ENCODE results near the gene TLX2.

Gene TLX2

DNA sequence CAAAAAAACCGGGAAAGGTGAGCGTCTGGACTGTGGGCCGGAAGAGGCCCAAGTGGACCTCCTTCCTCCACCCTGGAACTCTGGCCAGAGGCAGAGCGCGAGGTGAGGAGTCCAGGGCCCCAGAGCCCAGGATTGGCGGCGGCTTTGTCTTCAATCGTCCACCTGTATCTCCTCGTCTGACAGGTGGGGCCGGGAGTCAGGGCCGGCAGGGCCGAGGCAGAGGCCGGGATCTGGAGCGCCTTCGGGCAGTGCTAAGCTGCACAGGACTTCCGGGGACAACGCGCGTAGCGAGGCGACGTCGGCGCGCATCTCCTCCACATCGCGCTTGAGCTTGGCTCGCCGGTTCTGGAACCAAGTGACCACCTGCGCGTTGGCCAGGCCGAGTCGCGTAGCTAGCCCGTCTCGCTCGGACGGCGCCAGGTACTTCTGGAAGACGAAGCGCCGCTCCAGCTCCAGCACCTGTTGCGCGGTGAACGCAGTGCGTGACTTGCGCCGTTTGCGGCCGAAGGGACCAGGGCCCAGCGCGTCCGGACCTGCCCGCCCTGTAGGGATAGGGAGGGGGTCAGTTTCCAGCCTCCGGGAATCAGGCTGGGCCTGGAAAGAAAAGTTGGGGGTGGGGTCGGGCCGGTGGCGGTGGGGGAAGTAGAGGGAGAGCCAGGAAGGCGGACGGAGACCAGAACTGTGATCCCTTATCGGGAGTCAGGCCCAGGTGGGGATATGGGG lies 16.3 kb upstream of the TLX2 start:
- DNase-seq = no peak

DNA sequence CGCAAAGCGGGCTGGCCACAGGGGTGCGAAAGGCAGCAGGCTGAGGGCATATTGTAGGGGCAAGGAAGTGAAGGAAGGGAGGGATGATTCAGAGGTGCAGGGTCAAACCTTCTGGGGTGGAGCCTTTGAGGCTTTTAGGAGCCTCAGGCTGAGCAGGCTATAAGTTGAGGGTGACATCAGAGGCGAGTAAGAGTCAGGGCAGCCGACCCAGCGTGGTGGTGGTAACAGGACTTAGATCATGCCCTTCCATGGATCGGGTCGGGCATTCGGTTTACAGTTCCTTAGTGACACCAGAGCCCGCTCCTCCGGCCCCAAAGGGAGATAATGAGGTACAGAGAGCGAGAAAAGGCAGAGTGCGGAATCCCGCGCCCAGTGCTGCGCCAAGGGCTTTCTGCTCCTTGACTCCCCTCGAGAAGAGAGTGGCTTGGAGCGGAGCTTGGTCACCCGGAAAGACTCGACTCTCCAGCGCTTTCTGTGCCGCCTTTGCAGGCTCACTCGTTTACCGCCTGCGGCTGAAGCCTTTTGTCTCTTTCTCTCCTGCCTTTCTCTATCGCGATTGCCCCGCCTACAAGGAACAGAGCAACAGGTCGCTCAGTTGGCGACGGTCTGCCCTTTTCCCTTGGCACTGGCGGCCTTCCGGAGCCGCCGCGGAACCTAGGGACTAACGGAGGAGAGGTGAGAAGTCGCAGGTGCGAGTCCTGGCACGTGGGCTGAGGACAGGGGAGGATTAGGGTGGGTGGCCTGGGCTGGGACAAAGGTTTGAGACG lies 15.6 kb upstream of the TLX2 start:
- DNase-seq = no peak

DNA sequence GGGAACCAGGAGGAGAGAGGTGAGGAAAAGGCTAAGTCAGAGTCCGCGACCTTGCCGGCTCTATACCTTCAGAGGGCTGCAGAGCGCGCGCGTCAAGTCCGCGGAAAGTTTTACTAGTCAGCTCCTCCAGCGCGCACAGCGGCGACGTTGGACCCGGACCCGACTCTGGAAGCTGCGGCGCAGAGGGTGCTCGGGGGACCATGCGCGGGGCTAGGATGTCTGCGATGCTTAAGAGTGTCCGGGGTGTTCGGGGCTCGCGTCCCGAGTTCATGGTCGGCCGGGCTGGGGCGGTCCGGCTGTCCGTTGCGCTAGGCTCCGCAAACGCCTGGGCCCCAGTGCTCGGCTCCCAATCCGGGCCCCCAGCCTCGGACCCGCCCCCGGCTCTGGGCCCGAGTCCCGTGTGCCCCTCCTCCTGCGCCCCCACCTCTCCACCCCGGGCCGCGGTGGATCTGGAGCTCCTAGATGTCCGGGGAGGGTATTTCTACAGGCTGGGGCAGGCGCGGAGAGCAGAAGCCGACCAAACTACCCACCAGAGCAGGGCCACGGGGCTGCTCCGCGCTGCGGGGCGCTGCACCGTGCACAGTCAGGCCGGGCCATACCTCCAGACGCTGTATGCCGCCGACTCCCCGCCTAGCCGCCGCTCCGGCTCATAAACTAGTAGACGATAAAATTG lies 14.8 kb upstream of the TLX2 start, which contains the start of gene LBX2:
LBX2 (minus strand) TSS at position 337 of the 673 bp plus-strand sequence; CDS start at position 271, 66 bp downstream.
- no peak for DNase-seq

DNA sequence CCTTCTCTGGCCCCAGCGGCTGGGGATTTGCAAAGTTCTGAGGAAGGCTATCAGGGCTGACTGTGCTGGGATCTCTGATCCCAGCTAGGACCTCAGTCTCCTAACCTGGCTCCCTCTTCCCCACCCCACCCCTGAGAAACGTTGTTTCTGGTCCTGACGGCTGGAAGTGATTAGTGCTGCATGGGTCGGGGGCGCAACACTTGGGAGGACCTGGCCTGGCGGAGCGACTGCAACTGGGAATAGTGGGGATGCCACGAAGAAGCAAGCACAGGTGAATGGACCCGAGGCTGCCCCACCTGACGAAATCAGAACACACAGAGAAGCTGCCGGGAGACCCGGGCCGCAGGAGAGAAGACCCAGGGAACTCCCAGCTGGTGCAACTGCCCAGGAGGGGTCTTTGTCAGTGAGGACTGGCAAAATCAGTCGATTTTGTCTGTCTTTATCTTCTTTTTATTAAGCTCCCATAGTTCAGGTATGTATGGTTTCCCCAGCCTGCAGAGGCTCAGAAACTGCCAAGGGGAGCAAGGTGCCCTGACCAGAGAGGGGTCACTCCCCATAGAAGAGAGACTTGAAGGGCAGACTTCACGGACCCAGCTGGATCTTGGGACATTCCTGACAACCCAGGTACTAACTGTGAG lies 14.2 kb upstream of the TLX2 start:
- no peak for DNase-seq

DNA sequence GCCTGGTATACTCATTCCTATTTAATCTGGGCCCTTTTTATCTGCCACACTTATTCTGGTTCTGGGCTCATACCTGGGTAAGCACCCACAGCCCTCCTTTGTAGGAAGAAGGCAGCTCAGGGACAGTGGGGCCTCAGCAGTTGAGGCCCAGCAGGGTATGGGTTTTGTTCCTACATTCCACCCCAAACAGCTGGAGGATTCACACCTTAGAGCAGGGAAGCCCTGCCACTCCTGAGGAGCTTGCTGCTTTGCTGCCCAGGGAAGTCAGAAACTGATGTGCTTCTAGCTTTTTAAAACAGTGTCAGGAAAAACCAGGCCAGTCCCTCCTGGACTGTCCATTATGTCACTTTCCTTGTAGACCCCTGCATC lies 13.7 kb upstream of the TLX2 start:
- no peak for DNase-seq

DNA sequence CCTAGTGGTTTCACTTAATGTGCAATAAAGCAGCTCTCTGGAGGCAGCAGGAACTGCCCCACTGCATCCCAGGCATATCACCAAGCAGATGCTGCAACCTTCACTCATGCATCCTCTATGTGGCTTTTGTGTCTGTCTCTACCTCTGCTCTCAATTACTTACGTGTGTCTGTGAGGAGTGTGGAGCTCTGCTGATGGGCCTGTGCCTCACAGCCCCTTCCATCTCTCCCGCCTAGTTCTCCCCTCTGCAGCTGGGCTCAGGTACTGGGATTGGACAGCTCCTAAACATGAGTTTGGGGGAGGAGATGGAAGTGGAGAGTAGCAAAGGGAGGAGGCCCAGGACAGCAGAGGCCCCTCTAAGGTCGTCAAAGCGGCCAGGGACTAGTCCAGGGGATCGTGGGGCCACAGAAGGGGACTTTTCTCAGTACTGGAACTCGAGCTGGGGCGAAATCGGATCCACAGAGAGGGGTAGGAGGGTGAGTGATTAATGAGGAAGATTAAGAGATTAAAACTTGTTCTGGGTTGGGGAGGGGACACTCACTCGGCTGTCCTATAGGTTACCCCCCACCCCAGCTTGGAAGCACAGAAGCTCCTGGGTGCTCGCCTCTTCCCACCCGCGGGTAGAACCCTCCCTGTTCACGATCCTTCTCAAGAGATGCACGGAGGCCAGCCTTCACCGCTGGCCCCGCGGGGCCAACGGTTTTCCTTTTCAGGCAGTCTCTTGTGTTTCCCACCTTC lies 12.7 kb upstream of the TLX2 start:
- DNase-seq = no peak

DNA sequence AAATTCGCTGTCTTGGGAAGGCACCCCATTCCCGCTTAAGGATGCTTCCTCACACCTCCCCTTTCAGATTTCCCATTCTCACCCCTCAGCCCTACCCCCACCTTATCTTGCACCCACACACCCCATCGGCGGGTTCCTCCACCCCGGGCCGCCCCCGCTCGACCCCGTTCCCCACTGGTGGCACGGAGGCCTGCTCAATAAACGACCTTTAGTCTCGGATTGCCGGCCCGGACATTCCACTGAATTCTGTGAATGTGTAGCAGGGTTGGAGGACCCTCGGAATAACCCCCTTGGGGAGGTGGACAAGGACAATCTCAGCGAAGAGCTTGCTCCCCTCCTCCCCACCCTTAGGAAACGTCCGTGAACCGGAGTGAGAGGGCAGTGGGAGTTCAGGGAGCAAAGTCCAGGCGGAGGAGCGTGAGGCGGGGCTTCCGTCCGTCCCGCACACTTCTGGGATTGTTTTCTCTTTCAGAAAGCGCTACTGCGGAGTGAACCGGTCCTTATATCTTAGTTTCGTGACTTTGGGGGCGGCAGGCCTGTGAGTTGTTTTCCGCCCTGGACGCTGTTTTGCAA lies 12.0 kb upstream of the TLX2 start:
- no peak for DNase-seq

DNA sequence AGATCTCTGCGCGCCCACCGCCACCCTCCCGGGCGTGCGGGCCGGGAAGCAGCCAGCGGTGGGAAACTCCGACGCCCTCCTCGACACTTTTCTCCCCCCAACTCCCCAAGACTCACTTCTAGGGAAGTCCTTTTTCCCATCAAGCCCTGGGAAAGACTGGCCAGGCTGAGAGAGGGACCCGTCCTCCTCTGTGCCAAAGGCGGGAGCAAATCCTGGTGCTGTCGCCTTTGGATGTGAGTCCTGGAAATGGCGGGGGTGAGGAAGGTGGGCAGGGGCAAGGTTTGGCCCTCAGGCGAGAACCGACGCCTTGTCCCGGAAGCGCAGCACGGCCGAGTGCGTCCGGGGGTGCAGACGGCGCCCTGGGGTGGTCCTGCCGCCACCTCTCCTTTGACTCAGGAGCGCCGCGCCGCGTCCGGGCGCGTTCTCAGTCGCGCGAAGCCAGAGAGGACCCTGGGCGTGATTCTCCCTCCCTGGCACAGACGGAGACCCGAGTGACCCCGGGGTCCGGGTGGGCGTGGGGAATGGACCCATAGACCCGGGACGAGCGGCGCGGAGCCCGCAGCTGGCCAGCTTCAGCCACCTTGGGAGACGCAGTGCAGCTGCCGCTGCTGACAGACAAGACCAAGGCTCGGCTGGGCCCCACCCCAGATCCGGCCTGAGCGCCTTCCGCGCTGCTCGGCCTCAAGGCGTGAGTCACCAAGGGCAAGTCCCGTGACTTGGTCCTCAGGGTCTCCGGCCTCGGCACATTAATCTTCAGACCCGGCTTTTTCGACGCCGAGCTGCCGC lies 11.3 kb upstream of the TLX2 start:
- no peak for DNase-seq

DNA sequence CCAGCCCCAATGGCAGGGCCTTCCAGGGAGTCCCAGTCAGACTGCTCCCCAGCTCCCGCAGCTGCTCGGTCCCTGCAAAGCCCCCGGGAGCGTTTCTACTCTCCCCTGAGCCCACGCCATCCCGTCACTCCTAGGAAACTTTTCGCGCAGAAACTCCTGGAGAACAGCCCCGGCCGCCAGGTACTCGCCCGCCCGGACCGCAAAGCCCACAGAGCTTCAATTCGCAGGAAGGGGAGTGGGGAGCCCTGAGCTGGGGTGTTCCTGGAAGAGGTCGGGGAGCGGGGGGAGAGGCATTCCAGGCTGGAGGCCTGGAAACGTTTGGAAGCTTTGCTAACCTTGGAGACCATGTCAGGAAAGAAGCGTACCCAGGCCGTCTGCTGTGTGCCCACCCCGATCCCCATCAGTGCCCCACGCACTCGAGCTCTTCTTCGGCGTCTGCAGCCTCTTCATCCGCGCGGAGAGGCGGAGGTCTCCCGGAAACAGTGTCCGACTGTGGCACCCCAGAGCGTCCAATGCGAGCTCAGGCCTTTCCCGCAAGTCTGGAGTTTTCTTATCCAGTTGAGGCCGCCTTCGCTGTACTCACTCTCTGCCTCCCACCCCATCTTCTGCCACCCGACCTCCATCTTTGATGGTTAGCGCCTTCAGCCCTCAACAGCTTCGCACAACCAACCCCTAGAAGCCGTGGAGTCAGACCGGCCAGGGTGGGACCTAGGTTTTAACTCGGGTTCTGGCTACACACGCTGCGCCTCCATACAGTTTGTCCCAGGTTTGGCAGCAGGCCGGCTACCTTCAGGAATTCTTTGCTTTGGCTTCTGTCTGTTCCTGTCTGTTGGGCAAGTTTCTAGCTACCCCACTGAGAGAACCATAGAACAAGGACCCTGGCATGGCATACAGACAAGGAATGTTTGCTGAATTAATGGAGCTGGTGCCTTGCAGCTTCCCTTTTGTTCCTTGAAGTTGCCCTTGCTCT lies 10.5 kb upstream of the TLX2 start:
- DNase-seq = no peak

DNA sequence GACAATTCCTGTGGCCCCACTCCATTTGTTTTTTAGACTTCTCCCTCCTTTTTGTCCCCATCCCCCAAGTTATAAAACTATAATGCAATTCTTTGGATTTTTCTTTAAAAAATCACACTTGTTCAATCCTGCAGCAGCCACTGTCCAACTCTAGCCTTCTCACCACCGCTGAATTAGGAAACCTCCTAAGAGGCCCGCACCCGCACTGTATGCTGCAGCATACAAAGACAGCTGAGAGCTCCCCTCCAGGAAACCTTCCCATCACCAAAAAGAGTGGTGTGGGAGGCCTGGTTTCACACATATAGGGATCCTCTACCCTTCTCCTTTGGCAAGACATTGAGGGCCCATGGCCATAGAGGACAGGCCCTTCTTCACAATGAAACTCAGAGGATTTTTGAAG lies 9.7 kb upstream of the TLX2 start:
- no peak for DNase-seq

DNA sequence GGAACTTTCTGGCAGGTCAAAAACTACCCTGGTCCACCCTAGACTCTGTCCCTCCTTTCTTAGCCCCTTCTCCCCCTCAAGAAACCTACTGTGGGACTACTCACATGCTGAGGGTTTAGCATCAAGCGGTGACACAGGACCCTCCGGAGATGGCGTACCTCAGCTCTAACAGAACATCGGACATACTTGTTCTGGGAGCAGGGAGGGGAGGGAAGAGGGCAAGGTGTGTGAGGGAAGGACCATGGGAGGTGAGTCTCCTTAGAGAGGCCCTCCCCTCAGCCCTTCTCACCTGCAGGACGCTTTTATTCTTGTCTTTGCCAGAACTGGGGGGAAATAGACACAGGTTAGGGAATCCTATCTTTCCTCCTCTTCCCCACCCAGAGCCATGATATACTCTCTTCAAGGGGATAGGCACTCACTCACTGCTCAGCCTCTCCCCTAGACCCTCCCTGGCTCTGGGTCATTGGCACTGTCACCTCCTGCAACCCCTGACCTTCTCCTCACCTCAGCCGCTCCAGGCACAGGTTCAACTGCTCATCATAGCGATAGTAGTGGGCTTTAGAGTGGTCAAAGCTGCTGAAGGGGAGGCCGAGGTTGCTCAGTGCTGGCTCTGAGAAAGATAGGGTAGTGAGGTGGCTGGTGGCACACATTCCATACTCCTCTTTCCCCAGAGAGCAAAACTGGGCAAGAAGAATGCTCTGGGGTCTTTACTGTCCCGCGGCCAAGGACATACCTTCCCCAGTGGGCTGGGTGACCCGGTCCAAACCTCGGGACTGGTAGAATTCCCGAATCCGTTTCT lies 8.6 kb upstream of the TLX2 start:
- no peak for DNase-seq

DNA sequence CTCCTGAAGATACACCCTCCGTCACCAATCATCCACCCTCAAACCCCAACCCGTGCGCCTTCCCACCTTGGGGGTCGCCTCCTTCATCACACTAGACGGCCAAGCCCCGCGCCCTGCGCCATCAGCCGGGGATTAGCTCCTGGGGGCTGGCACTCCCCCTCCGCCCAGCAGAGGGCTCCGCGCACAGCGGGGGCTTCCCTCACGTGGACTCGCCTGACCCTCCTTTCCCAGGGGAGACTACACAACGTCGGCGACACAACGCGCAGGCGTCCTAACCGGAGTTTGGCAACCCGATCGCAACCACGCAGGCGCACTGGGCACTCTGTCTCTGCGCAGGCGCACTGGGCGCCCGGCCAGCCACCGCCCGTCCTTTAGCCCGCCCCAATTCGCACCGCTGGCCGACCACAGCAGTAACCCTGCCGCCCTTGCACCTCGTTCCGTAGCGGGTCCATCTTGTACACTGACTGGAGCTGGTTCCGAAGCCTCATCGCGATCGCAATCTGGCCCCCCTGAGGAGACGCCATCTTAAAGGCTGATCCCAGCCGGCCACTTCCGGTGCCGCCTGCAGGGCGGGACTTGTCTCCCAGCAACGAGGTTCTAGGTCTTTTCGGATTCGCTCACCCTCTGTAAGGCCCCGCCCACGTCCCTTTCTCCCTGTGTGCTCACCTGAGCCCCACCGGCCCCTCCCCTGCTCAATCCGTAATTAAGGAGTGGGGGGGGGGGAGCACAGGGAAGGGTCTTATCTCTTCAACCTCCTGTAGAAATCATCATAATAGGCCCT lies 6.9 kb upstream of the TLX2 start, which contains the start of gene PCGF1:
PCGF1 (minus strand) TSS at position 551 of the 781 bp plus-strand sequence; CDS start at position 524, 27 bp downstream.
- peak; percentile 99 for DNase-seq

DNA sequence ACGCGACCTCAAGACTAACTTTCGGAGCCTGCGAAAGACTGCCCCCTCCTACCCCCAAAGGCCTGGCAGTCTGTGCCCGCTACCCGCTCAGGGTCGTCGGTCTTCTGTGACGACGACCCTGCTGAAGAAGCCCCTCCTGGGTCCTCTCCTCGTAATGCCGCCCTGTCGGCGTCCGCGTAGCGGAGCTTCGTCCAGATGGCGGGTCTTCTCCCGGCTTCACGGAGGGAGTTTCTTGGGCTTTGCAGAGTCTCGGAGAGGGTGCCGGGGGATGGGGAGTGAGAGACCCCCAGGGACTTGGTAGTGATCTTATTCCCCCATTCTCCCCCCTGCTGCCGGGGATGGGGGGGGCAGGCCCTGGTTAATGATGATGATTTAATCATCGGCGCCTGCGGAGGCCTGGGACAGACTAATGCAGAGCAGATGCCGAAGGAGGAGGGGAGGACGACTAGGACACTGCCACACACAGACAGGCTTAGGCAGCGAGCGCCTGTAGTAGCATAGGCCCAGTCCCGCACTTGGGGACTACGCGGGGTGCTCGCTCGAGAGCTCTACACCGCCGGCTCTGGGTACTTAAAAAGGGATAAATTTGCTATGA lies 6.2 kb upstream of the TLX2 start:
- peak; percentile 47 for DNase-seq

DNA sequence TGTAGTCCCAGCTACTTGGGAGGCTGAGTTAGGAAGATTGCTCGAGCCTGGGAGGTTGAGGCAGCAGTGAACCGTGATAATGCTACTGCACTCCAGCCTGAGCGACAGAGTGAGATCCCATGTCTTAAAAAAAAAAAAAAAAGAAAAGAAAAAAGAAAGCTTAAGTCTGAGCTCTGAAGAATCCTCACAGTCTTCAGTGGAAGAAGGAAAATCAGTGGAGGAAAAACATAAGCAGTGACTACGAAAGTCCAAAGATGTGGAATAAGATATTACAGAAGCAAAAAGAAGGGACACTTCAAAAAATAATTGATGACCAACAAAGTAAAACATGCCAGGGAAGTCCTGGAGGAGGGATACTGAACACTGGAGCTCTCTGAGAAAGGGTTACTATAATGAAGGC lies 4.0 kb upstream of the TLX2 start:
- DNase-seq = no peak

DNA sequence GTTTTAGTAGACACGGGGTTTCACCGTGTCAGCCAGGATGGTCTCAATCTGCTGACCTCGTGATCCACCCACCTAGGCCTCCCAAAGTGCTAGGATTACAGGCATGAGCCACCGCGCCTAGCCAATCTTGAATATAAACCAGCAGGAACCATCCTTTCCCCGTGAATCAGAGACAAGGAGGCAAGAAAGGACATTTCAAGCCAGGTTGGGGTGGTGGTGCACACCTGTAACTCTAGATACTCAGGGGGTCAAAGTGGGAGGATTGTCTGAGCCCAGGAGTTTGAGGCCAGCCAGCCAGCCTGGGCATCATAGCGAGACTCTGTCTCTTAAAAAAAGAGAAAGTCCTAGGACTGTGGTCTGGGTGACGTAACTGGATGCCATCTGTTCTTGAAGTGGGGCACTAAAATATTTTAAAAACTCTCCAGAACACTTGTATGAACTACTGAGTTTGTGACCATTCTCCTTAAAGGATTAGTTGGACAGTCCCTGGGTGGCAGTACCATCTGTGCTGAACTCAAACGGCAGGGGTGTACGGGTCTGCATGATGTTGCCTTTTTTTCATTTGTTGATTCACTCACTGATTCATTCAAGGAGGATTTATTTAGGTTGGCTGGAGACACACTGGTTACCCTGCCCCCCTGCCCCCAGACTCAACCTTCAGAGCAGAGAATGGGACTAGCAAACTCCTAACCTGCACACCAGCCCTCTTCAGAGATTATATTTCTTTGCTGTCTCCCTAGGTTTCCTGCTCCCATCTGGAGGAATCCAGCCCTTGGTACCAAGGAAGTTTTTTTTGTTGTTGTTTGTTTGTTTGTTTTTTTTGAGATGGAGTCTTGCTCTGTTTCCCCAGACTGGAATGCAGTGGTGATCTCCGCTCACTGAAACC lies 2.9 kb upstream of the TLX2 start:
- DNase-seq = no peak

DNA sequence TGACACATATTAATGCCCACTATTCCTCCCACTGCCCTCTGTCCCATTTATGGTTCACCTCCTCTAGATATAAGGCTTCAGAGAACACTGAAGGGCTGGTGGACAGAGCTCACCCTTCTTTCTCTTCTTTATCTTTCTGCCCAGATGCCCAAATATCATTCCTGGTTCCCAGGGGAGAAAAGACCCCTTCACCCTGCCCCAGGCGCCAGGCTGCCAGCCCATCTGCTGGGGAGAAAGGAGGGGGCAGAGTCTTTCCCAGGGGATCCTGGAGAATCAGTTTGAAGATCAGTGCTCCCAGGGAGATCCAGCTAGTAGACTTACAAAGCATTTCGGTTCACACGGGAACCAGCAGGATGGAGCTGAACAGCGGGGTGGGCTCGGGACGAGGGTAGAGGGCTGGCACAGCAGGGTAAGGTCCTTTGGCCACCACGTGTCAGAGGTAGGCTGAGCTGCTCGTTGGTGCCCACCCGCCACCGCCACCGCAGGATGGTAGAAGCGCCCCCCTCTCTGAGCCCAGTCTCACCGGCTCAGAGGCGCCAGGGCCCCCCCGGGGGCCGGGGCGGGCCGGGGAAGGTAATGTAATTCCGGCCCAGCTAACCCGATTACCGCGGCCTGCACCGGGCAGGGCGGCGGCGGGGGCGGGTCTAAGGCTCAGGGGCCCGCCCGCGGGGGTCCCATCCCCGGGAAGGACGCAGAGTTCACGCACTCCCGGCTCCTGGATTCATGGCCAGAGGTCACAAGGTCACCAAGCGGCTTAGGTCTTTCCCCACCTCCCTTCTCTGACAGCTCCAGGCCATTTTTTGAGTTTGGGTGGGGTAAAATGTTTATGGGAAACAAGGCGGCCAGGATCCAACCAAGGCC lies 1.3 kb upstream of the TLX2 start:
- no peak for DNase-seq

All from NCI-H1694 (cell line).